IPS-11a (cell line): ENCODE measurements around the gene RAB9A.
A peak's percentile ranks its signal among the peaks of the same experiment; 100 is the strongest.
"Not testable (repeated sequence)": the region's sequence is repeated elsewhere in the genome, so short reads cannot be mapped to it uniquely, and the experiment has no call there.

Source experiments
- H3K4me3 ChIP-seq: one replicate; pipeline ENCODE4 v1.5.1; 2013; ENCODE audit warnings: low read depth, low read length, control low read depth

RAB9A gene

GRCh38 chrX:13669246-13669737 is 19.6 kb upstream of the RAB9A start:
- no peak overlapping the region for H3K4me3 ChIP-seq

DNA sequence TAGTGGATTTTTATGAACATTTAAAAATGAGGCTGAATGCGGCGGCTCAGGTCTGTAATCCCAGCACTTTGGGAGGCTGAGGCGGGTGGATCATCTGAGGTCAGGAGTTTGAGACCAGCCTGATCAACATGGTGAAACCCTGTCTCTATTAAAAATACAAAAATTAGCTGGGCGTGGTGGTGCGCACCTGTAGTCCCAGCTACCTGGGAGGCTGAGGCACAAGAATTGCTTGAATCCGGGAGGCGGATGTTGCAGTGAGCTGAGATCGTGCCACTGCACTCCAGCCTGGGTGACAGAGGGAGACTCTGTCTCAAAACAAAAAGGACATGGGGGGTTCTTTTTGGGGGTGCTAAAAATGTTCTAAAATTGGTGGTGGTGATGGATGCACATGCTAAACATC is 19.2 kb upstream of the RAB9A start:
- not testable (repeated sequence) for H3K4me3 ChIP-seq

DNA sequence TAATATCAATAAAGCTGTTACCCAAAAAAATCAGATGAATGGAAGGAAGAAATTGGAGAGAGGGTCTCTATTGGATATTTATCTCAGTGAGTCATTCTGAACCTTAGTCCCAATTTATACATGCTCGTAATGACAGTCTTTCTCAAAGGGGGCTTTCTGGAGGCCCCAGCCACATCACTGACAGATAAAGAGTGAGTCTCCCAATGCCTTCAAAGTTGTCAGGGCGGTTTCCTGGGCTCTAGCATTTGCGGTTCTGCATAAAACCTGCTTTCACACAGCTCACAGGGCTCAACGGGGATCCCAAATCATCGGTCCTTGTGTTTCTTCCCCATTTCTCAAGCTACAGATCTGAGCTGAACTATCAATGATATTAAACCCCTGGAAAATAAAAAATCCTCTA is 18.7 kb upstream of the RAB9A start:
- H3K4me3 ChIP-seq = no peak overlapping the region

DNA sequence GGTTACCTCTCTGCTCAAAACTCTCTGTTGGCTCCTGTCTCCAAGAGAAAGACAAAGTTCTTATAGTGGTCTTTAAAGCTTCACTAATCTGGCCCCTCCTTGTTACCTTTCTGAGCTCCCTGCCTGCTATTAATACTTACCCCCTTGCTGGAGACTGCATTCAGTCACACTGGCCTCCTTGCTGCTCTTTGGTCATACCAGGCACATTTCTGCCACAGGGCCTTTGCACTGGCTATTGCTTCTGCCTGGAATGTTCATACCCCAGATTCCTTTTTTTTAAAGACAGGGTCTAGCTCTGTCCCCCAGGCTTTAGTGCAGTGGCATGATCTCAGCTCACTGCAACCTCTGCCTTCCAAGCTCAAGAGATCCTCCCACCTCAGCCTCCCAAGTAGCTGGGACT is 15.9 kb upstream of the RAB9A start:
- H3K4me3 ChIP-seq = no peak overlapping the region

DNA sequence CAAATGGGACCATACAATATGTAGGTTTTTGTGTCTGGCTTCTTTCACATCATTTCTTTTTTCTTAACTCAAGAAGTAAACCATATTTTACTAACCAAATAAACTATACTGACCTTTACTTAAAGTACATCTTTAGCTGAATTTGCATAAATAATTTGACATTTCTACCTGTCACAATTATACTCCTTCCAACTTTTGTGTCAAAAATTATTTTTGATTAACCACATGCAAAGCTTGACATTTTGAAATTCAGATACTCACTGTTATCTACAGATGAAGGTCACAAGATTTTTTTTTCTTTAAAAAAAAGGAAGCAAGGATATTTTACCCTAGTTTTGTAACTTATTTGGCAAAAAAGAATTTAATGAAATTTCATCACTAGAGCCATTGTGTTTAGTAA is 12.0 kb upstream of the RAB9A start:
- H3K4me3 ChIP-seq = no peak overlapping the region

- H3K4me3 ChIP-seq = not testable (repeated sequence)
Observed at GRCh38 chrX:13679700-13680099, 9.2 kb upstream of the RAB9A start.

DNA sequence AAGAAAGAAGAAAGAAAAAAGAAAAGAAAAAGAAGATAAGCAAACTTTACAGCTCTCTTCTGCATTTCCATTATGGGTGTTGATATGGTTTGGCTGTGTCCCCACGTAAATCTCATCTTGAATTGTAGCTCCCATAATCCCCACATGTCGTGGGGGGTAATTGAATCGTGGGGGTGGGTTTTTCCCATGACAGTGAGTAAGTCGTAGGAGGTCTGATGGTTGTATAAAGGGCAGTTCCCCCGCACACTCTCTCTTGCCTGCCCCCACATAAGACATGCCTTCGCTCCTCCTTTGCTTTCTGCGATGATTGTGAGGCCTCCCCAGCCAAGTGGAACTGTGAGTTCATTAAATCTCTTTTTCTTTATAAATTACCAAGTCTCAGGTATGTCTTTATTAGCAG is 7.3 kb upstream of the RAB9A start:
- H3K4me3 ChIP-seq = no peak overlapping the region

- no peak overlapping the region for H3K4me3 ChIP-seq
Observed at GRCh38 chrX:13684361-13684760, 4.6 kb upstream of the RAB9A start.

DNA sequence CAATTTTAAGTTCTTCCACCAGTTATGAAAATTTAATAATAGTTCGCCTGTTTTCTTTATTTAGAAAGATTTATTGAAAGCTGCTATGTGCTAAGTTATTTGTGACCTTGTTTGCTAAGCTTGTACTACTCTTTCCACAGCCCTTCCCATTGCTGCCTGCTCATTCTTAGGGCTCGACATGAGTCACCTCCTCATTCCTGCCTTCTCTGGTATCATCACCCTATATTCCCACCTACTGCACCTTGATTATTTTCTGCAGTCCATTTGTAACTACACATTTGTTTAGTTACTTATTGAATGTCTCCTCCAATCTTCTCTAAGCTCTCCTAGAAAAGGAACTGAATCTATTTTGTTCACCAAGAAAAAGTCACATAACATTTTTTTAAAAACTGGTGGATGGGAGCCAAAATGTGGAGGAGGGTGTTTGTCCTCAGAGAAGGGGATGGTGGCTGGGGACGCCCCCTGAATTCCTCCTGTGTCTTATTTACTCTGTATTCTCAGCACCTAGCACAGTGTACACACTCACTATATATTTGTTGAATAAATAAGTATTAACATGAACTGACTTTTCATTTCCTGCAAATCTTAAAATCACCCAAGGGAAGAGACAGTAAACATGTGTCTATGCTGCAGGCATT is 3.7 kb upstream of the RAB9A start:
- no peak overlapping the region for H3K4me3 ChIP-seq

GRCh38 chrX:13687203-13687602 is 1.7 kb upstream of the RAB9A start:
- no peak overlapping the region for H3K4me3 ChIP-seq

DNA sequence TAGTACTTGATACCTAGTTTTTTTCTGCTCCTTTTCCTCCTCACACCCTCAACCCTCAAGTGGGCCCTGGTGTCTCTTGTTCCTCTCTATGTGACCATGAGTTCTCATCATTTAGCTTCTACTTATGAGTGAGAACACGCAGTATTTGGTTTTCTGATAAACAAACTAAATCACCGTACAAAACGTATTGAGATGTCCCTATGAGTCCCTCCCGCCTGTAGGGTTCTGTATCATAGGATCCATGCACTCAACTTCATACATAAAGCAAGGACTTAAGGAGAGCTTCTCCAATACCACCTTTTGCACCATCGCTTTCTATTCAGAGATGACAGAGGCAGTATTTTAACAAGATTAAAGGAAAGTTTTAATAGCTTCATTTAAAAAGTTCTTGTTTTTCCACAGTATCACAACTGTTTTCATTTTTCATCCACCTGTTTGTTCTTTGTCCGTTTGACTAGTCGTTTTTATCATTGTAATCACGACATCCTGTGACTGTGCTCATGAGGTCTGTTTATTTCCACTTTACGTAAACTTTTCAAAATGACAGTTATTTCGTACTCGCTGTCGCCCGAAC is 457 bp upstream of the RAB9A start:
- peak overlapping the region; percentile 74 for H3K4me3 ChIP-seq

DNA sequence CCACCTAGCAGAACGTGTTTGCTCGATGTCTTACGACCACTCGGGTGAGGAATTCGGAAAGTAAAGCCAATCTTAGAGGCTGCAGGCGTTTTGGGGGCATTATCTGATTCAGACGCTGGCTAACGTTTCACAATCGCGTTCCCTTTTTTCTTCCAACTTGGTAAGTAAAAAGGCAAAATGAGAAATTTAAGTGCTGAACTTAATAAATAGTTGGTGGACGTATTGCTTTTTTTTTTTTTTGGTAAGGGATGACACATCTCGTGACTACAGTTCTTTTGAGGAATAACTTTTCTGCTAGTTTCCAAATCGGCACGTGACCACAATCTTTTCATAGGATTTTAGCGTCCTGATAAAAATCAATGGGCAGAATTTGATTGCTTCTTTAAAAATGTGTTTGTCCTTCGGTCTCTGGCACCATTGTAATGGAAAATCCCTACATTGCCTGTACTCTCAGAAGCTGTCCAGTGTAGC is 848 bp downstream of the RAB9A start:
- H3K4me3 ChIP-seq = peak overlapping the region; percentile 74

- no peak overlapping the region for H3K4me3 ChIP-seq
Observed at GRCh38 chrX:13690836-13691235, 1.9 kb downstream of the RAB9A start.

GRCh38 chrX:13691841-13692371 is 3.0 kb downstream of the RAB9A start:
- H3K4me3 ChIP-seq = no peak overlapping the region

DNA sequence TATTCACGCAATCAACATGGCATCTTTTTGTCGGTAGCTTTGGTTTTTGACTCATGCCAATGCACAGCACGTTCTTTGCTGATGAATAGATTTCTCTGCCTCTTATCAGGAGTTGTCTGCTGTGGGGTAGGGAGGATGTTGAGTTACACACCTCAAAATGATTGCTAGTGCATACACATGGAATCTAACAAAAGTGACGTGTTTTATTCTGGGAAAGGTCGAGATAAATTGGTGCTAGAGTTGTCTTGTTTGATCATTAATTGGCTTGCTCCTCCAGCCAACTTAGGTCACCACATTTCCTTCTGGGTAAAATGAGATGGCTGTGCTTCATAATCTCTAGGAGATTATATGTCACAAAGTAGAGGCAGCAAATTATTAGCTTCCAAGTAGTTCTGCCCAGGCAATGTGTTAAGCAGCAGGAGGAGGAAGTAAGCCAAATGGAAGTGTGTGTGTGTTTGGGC is 3.9 kb downstream of the RAB9A start:
- no peak overlapping the region for H3K4me3 ChIP-seq

DNA sequence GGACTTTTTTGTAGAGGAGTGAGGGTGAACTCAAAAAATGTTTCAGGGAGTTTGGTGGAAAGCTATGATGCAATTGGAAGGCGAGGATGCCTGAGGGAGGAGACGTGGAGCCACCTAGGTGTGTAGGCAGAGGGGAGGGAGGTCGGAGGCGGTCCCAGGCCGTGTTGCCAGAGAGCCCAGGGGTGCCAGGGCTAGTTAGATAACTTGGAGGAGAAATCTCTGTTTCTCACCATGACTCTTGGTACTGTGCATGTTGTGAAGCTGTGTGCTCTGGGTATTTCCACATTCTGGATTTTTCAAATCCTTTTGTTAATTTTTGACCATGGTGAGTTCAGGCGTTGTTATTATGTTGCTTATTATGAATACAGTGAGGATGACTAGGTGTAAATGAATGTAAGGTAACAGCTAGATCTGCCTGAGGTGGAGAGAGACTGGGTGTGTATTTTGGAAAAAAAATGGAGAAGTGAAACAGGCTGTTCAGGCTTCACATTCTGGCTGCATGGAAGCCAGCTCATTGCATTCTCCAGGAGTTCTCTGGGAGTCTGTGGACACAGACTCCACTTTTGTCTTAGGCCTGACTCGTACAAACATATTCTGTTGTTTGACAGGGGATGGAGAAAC is 4.5 kb downstream of the RAB9A start:
- no peak overlapping the region for H3K4me3 ChIP-seq

GRCh38 chrX:13694359-13694758 is 5.4 kb downstream of the RAB9A start:
- no peak overlapping the region for H3K4me3 ChIP-seq

DNA sequence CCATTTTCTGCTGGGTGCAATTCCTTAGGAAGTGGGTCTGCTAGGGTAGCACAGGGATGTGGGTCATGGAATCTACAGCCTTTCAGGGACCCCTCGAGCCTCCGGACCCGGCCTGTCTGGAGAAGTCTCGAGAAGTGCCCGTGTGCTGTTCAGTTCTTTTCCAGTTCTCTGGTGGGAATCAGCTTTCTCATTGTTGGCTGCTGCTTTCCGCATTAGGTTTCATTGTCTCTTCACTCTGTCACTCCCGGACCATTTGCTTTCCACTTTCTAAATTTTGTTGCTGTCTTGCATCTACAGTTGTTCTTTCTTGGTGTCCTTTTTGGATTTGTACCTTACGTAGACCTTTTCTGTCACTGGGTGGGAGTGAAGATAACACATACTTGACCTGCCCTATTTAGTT is 6.1 kb downstream of the RAB9A start:
- H3K4me3 ChIP-seq = no peak overlapping the region

DNA sequence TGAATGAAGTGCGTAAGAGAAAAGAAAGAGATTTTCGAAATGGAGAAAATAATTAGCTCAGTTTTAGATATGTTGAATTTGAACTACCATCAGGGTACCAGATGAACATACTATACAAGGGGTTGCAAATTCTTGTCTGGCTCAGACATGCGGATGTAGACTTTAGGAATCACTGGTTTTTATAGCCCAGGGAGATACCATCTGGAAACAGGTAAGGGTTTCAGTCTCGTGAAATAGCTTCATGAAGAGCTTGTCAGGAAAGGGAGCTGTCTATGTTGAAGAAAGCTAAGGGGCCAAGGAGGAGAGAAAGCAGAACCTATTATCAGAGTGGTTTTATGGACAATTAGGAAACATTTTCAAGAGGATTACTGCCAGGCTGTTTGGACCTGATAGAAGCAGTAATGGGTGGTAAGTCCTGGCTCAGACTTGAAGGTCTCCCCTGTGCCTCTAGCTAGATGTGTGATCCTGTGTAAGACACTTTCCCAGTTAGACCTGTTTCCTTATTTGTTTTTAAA is 6.7 kb downstream of the RAB9A start:
- H3K4me3 ChIP-seq = no peak overlapping the region

GRCh38 chrX:13697455-13697854 is 8.5 kb downstream of the RAB9A start:
- no peak overlapping the region for H3K4me3 ChIP-seq

- H3K4me3 ChIP-seq = no peak overlapping the region
Observed at GRCh38 chrX:13697976-13698375, 9.0 kb downstream of the RAB9A start.

DNA sequence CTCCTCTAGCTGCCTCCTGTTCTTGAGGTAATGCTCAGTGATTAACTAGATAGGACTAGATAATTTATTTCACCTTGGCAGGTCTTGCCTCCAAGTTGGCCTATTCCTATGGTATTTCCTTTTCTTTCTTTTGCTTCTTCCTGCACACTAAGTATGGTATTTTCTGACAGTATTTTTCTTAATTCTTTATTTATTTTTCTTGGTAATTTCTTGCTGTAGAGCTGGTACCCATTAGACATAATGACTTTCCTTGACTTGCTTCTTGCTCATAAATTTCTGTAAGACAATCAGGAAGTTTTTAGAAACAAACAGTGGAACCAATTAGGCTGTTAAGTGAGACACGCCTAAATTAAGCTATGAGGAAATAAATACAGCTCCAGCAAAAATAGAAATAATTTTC is 9.5 kb downstream of the RAB9A start:
- no peak overlapping the region for H3K4me3 ChIP-seq
